Epithelial cell of proximal tubule (primary cell): Measurements from ENCODE around the gene MTX1. TPM values are rescaled to one million over a fixed set of nuclear protein-coding genes. Genes with fewer than 3 reads are reported as not detected.

ENCODE experiments used
- DNase-seq: peaks from one replicate; pipeline ENCODE4 v3.0.0-alpha.2; 2011; ENCODE audit warnings: low read depth
- H3K4me3 ChIP-seq: 2 replicates; pipeline ENCODE4 v1.5.1; 2011; ENCODE audit warnings: low read depth, mild to moderate bottlenecking, low read length
- total RNA-seq: library from RNA; depleted of rRNA; stranded (reverse); fragments of >200 nt; gene quantifications from 2 replicates; pipeline ENCODE4 v1.2.3, GENCODE V29; 2015
- TF ChIP-seq, protein P1 (sequence below): conservative IDR thresholded peaks from 2 replicates; pipeline ENCODE4 v1.5.1; 2012; ENCODE audit warnings: low read depth, mild to moderate bottlenecking, low read length

Gene MTX1
- total RNA-seq, 1 donor from 2014 or later = 75.2 TPM

DNA sequence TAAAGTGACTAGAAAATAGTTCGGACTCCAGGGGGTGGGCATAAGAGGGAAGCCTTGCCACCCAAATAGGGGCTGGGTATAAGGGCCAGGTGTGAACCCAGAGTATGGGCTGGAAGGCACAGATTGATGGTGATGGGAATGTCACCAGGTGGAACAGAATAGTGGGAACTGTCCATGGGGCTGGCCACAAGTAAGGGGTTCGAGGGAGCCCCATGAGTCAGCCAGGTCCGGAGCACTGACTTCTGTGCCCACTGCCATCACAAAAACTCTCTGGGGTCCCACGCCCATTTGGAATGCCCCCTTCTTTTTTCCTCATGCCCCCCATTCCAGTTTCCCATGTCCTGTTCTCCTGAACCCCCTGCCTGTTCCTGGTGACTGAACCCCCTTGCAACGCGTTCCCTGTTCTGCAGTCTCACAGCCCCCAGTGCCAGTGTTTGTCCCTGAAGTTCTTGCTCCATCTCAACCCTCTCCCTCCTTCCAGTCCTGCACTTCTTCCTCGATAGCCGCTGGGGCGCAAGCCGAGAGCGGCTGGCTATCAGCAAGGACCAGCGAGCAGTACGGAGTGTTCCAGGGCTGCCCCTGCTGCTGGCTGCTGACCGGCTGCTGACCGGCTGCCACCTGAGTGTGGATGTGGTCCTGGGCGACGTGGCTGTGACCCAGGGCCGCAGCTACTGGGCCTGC is 27.0 kb upstream of the MTX1 start:
- no peak for DNase-seq
- TF ChIP-seq, protein P1, sequence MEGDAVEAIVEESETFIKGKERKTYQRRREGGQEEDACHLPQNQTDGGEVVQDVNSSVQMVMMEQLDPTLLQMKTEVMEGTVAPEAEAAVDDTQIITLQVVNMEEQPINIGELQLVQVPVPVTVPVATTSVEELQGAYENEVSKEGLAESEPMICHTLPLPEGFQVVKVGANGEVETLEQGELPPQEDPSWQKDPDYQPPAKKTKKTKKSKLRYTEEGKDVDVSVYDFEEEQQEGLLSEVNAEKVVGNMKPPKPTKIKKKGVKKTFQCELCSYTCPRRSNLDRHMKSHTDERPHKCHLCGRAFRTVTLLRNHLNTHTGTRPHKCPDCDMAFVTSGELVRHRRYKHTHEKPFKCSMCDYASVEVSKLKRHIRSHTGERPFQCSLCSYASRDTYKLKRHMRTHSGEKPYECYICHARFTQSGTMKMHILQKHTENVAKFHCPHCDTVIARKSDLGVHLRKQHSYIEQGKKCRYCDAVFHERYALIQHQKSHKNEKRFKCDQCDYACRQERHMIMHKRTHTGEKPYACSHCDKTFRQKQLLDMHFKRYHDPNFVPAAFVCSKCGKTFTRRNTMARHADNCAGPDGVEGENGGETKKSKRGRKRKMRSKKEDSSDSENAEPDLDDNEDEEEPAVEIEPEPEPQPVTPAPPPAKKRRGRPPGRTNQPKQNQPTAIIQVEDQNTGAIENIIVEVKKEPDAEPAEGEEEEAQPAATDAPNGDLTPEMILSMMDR = no peak
- H3K4me3 ChIP-seq = no peak overlapping the region

DNA sequence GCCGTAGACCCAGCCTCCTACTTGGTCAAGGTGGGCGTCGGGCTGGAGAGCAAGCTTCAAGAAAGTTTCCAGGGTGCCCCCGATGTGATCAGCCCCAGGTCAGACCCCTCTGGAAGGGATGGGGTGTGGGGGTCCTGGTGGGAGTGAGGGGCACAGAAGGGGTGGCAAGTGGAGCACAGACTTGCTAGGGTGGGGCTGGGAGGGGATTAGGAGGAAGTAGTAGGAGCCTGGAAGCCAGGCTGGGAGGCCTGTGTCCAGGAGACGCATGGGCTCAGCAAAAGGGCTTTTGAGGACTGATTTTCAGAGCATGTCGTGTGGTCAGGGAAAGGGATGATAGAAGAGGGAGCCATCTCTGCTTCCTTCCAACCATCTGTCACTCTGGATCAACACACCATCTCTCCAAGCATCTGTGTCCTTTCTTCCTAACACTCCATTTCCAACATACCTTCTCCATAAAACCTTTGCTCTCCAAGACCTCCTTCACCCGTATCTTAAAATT is 26.4 kb upstream of the MTX1 start:
- DNase-seq = no peak
- no peak overlapping the region for H3K4me3 ChIP-seq
- TF ChIP-seq, protein P1 = no peak

DNA sequence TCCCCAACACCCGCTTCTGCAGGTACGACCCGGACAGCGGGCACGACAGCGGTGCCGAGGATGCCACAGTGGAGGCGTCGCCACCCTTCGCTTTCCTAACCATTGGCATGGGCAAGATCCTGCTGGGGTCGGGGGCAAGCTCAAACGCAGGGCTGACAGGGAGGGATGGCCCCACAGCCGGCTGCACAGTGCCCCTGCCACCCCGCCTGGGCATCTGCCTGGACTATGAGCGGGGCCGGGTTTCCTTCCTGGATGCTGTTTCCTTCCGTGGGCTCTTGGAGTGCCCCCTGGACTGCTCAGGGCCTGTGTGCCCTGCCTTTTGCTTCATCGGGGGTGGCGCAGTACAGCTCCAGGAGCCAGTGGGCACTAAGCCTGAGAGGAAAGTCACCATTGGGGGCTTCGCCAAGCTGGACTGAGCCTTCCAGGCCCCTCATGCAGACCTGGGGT is 24.7 kb upstream of the MTX1 start:
- TF ChIP-seq, protein P1 = no peak
- no peak for DNase-seq

DNA sequence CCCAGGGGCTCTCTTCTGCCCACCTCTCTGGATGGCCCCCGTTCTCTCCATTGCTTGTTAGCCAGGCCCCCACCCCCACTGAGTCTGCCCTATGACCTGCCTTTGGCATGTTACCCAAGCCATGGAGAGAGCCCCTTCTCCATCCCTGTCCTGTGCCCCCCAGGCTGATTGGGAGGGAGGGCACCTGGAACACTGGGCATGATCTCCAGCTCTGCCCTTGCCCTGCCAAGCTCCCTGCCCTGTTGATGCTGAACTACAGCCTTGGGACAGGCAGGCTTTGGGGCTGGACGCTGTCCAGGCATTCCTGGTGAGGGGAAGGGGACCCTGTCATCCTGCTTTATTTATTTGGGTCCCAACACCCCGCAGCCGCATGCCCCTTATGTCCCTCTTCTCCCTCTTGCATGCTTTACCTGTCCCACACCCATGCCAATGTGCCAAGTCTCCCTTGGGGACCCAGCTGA is 24.1 kb upstream of the MTX1 start:
- H3K4me3 ChIP-seq = no peak overlapping the region
- TF ChIP-seq, protein P1 = no peak
- DNase-seq = no peak

More for the DNA sequence above, 24.7 kb upstream of the MTX1 start:
- no peak overlapping the region for H3K4me3 ChIP-seq

DNA sequence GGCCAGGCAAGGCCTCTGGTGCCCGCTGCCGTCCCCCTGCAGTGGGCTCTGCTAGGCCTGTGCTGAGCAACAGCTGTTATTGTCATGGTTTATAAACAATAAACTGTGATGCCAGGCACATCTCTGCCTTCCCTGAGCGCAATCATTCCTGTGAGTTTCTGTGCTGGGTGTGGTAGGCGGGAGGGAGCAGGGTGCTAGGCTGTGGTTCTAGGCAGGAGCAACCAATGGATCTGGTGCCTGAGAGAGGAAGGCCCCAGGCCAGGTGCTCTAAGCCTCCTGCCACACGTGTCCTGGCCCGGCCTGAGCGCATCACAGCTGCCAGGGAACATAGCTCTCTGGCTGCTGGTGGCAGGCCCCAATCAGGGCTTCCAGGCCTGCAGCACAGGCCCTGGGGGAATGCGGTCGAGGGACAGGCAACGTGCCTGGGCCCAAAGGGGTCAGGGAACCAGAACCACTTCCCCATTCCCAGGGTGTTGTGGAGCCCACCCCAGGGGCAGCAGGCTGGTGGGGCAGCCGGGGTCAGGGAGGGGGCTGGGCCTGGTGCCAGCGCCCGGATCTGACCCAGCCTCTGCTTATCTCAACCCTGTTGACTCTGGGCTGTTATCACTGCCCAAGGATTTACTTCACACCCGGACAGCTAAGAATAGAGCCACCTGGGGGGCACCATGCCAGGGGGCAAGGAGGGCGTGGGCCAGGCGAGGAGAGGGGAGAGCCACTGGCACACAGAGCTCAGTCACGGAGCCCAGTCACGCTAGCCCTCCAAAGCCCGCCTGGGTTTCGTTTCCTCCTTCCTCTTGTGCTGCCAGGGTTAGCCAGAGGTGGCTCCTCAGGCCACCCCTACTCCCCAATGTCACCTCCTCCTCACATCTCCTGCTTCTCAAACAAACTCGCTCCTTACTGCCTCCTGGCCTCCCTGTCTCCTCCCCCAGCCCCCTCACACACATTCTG is 23.4 kb upstream of the MTX1 start:
- DNase-seq = no peak

DNA sequence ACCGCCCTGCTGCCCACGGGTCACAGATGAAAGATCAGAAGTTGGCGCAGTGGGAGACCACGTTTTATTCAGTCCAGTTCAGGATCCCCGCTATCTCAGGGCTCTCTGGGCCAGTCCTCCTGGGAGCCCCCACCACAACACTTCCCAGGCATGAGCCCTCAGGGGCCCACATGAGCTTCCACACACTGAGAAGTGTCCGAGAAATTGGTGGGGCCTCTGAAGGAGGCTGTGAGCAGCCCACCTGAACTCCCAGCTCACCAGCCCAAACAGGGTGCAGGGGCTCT is 22.8 kb upstream of the MTX1 start:
- TF ChIP-seq, protein P1 = no peak
- H3K4me3 ChIP-seq = no peak overlapping the region
- DNase-seq = no peak

More for the DNA sequence above, 23.4 kb upstream of the MTX1 start:
- H3K4me3 ChIP-seq = no peak overlapping the region
- TF ChIP-seq, protein P1 = no peak
